PC-3 (cell line): Measurements from ENCODE around the gene AGFG2. TPM values are rescaled to one million over a fixed set of nuclear protein-coding genes. Genes with fewer than 3 reads are reported as not detected.

Experiments
- ATAC-seq: fragments of 200-7000 bp; cut with Tn5 transposase; 2 replicates; pipeline ENCODE4 v1.9.1; 2020; ENCODE audit warnings: mild to moderate bottlenecking, moderate library complexity
- BruUV-seq: library from RNA; stranded (reverse); fragments of 400-500 nt; replicated peaks from 2 replicates; lab custom pipeline; 2021; lab: Mats Ljungman, UMichigan
- CTCF ChIA-PET: fragments of 300-600 bp; sonication (Branson Sonifier 250); formaldehyde crosslinking; loops from one replicate; lab custom pipeline; 2022; ENCODE audit warnings: antibody characterized with exemption; lab: Charles Lee
- POLR2A ChIA-PET: fragments of 300-600 bp; sonication (Branson Sonifier 250); formaldehyde crosslinking; loops from one replicate; lab custom pipeline; 2022; ENCODE audit warnings: antibody characterized with exemption; ENCODE audit not compliant: unreplicated experiment; lab: Charles Lee
- DNase-seq: peaks from one replicate; pipeline ENCODE4 v3.0.0-alpha.2; 2015
- H2AFZ ChIP-seq: fragments of 300-600 bp; sonication (generic); 2 replicates; pipeline ENCODE4 v1.6.0; 2016; ENCODE audit warnings: antibody characterized with exemption, low read length
- H3F3A ChIP-seq: fragments of 300-600 bp; sonication (generic); one replicate; pipeline ENCODE4 v1.6.0; 2017; ENCODE audit warnings: antibody characterized with exemption, low read length, control low read depth, mild to moderate bottlenecking; ENCODE audit not compliant: unreplicated experiment
- H3K27ac ChIP-seq: fragments of 300-600 bp; sonication (generic); 2 replicates; pipeline ENCODE4 v1.5.1; 2016; ENCODE audit warnings: mild to moderate bottlenecking, low read length
- H3K27me3 ChIP-seq: fragments of 300-600 bp; sonication (generic); 2 replicates; pipeline ENCODE4 v1.6.1; 2016; ENCODE audit warnings: low read length, mixed read lengths
- H3K36me3 ChIP-seq: fragments of 300-600 bp; sonication (generic); 2 replicates; pipeline ENCODE4 v1.6.1; 2016; ENCODE audit warnings: low read depth, mixed run types, low read length, mixed read lengths
- H3K4me1 ChIP-seq: fragments of 300-600 bp; sonication (generic); 2 replicates; pipeline ENCODE4 v1.5.1; 2016; ENCODE audit warnings: low read length; ENCODE audit not compliant: insufficient read depth
- H3K4me2 ChIP-seq: fragments of 300-600 bp; sonication (generic); 2 replicates; pipeline ENCODE4 v1.6.0; 2016; ENCODE audit warnings: low read length
- H3K4me3 ChIP-seq: fragments of 300-600 bp; sonication (generic); 2 replicates; pipeline ENCODE4 v1.5.1; 2016; ENCODE audit warnings: mild to moderate bottlenecking, low read length, mixed read lengths
- H3K79me2 ChIP-seq: fragments of 300-600 bp; sonication (generic); 2 replicates; pipeline ENCODE4 v1.6.1; 2017; ENCODE audit warnings: low read length, mixed read lengths
- H3K9ac ChIP-seq: fragments of 300-600 bp; sonication (generic); 2 replicates; pipeline ENCODE4 v1.6.0; 2016; ENCODE audit warnings: mild to moderate bottlenecking, low read length
- H3K9me2 ChIP-seq: fragments of 300-600 bp; sonication (generic); replicated peaks from 2 replicates; pipeline ENCODE4 v1.6.1; 2016; ENCODE audit warnings: mixed run types, low read length, mixed read lengths
- H3K9me3 ChIP-seq: fragments of 300-600 bp; sonication (generic); 2 replicates; pipeline ENCODE4 v1.6.1; 2016; ENCODE audit warnings: low read length, mixed read lengths
- H4K20me1 ChIP-seq: fragments of 300-600 bp; sonication (generic); 2 replicates; pipeline ENCODE4 v1.6.1; 2016; ENCODE audit warnings: low read length, mixed read lengths
- EZH2 ChIP-seq: fragments of 300-600 bp; sonication (generic); IDR thresholded peaks from one replicate; pipeline ENCODE4 v1.6.1; 2017; ENCODE audit warnings: antibody characterized with exemption, mild to moderate bottlenecking, low read length; ENCODE audit not compliant: unreplicated experiment
- EZH2phosphoT487 ChIP-seq: fragments of 300-600 bp; sonication (generic); IDR thresholded peaks from 2 replicates; pipeline ENCODE4 v1.6.1; 2018; ENCODE audit warnings: mild to moderate bottlenecking, antibody characterized with exemption, low read length, borderline replicate concordance
- intact Hi-C: fragments of 100-400 bp; cut with micrococcal nuclease; formaldehyde crosslinking; loops from 2 replicates; pipeline ENCODE4 v1.9.0; 2023
- total RNA-seq: library from RNA; depleted of rRNA; stranded (reverse); fragments of >200 nt; gene quantifications from 2 replicates; pipeline ENCODE4 v1.2.3, GENCODE V29; 2014
- TF ChIP-seq, protein P1 (sequence below): fragments of 300-600 bp; sonication (generic); conservative IDR thresholded peaks from 2 replicates; pipeline ENCODE4 v1.5.1; 2017; ENCODE audit warnings: antibody characterized with exemption, low read depth, mild to moderate bottlenecking, low read length

The AGFG2 gene
- total RNA-seq, 1 experiment from 2014 or later, result 16.9 TPM

GRCh38 chr7:100583132-100584053, 44.4 kb downstream of the AGFG2 start:
- Histone ChIP-seq H2AFZ (no peak overlapping the region), H3K4me1 (peaks cover 17% of the 10 kb centered on the region), H3F3A (no peaks in the 10 kb centered on the region), H3K4me2 (peak overlapping the region; percentile 85; the same call in 1 of the 2 replicates), H3K36me3 (peaks cover 14% of the 10 kb centered on the region; the same call in 1 of the 2 replicates), H3K27me3 (no peaks in the 10 kb centered on the region), H3K79me2 (peaks cover 24% of the 10 kb centered on the region), H3K9ac (peak overlapping the region; percentile 8; the same call in 1 of the 2 replicates), H3K9me2 (no peaks in the 10 kb centered on the region), H3K27ac (no peak overlapping the region), H3K4me3 (peak overlapping the region; percentile 27), H4K20me1 (no peaks in the 10 kb centered on the region), H3K9me3 (no peaks in the 10 kb centered on the region)
- ChIA-PET CTCF (interaction anchor here (1.3 to 1.6 kb wide), 2 partner anchors 38 to 118 kb away, joined by 4 read pairs; no protein-coding TSS in a partner anchor), POLR2A (interaction anchor here (0.6 kb wide), 1 partner anchor 1813 kb away, joined by 8 read pairs; the partner anchor contains the start of gene PRKRIP1)
- TF ChIP-seq EZH2, result no peak
- TF ChIP-seq, protein P1, sequence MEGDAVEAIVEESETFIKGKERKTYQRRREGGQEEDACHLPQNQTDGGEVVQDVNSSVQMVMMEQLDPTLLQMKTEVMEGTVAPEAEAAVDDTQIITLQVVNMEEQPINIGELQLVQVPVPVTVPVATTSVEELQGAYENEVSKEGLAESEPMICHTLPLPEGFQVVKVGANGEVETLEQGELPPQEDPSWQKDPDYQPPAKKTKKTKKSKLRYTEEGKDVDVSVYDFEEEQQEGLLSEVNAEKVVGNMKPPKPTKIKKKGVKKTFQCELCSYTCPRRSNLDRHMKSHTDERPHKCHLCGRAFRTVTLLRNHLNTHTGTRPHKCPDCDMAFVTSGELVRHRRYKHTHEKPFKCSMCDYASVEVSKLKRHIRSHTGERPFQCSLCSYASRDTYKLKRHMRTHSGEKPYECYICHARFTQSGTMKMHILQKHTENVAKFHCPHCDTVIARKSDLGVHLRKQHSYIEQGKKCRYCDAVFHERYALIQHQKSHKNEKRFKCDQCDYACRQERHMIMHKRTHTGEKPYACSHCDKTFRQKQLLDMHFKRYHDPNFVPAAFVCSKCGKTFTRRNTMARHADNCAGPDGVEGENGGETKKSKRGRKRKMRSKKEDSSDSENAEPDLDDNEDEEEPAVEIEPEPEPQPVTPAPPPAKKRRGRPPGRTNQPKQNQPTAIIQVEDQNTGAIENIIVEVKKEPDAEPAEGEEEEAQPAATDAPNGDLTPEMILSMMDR, result no peak
- TF ChIP-seq EZH2phosphoT487, result no peak
- ATAC-seq (no peak), DNase-seq (no peak)
- intact Hi-C loops, result no loop called here
- BruUV-seq, result TSS peak; percentile 13

DNA sequence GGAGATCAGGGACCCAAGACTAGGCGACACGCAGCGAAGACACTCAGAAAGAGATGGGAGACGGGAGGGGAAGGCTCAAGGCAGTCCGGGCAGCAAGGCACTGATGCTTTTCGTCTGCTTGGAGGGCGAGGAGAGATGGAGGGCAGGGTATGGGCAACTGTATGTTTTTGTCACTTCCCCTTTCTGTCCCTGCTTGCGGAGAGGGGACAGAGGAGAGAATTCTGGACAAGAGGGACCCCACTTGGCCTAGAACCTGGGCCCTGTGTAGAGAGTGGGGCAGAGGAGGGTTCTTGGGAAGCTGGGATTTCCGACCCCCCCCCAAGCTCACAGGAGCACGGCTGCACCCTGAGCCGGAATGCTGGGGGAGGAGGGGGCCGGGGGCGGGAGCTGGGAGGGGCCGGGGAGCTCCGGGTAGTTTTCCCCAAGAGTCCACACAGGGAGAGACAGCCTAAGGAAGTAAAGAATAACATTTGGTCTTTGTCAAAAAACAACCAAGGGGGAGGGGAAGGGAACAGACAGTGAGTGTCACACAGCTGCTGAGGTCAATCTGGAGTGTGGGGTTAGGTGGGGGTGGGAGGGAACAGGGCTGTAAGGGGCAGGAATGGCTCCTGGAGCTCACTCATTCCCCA, 45.2 kb downstream of the AGFG2 start:
- Histone ChIP-seq H3K27ac (no peak overlapping the region), H3K4me2 (peak overlapping the region; percentile 85), H3K79me2 (peaks cover 24% of the 10 kb centered on the region), H3F3A (no peaks in the 10 kb centered on the region), H3K9me2 (no peaks in the 10 kb centered on the region), H3K9ac (0 out of 2 replicates have a peak overlapping the region, but pooled peaks have one; percentile 94), H3K27me3 (no peaks in the 10 kb centered on the region), H3K9me3 (no peaks in the 10 kb centered on the region), H3K4me1 (peaks cover 17% of the 10 kb centered on the region), H3K4me3 (peak overlapping the region; percentile 78), H3K36me3 (peaks cover 14% of the 10 kb centered on the region; the same call in 1 of the 2 replicates), H4K20me1 (no peaks in the 10 kb centered on the region), H2AFZ (no peak overlapping the region)
- no peak for ATAC-seq
- TF ChIP-seq EZH2 (no peak), EZH2phosphoT487 (no peak)
- TF ChIP-seq, protein P1, result no peak
- POLR2A ChIA-PET, result interaction anchor here (0.6 to 0.8 kb wide), 4 partner anchors 13 to 633 kb away, joined by 3 read pairs; partner anchors contain the start of gene PLOD3
- intact Hi-C loops, result no loop called here
- BruUV-seq, result no TSS peak
- no peak for DNase-seq
- CTCF ChIA-PET, result interaction anchor here (0.6 to 1.6 kb wide), 3 partner anchors 29 to 118 kb away, joined by 4 read pairs; no protein-coding TSS in a partner anchor
